D721Med (cell line): ENCODE data around the gene CFAP58.

Experiments
- DNase-seq: peaks from one replicate; pipeline ENCODE4 v3.0.0; 2011; ENCODE audit warnings: low spot score; ENCODE audit not compliant: insufficient read length
- FAIRE-seq: peaks from 2 replicates; lab custom pipeline; 2011; peaks lifted over from hg19 to GRCh38; lab: Jason Lieb, UNC
- TF ChIP-seq, protein P1 (sequence below): IDR thresholded peaks from 2 replicates; pipeline ENCODE4 v1.5.1; 2012; ENCODE audit warnings: mild to moderate bottlenecking, control low read depth; ENCODE audit not compliant: insufficient read depth; ENCODE audit errors: missing control alignments

CFAP58 gene

GRCh38 chr10:104447331-104447730, 93.7 kb downstream of the CFAP58 start:
- no peak for FAIRE-seq
- DNase-seq, result no peak
- TF ChIP-seq, protein P1, sequence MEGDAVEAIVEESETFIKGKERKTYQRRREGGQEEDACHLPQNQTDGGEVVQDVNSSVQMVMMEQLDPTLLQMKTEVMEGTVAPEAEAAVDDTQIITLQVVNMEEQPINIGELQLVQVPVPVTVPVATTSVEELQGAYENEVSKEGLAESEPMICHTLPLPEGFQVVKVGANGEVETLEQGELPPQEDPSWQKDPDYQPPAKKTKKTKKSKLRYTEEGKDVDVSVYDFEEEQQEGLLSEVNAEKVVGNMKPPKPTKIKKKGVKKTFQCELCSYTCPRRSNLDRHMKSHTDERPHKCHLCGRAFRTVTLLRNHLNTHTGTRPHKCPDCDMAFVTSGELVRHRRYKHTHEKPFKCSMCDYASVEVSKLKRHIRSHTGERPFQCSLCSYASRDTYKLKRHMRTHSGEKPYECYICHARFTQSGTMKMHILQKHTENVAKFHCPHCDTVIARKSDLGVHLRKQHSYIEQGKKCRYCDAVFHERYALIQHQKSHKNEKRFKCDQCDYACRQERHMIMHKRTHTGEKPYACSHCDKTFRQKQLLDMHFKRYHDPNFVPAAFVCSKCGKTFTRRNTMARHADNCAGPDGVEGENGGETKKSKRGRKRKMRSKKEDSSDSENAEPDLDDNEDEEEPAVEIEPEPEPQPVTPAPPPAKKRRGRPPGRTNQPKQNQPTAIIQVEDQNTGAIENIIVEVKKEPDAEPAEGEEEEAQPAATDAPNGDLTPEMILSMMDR, result no peak

DNA sequence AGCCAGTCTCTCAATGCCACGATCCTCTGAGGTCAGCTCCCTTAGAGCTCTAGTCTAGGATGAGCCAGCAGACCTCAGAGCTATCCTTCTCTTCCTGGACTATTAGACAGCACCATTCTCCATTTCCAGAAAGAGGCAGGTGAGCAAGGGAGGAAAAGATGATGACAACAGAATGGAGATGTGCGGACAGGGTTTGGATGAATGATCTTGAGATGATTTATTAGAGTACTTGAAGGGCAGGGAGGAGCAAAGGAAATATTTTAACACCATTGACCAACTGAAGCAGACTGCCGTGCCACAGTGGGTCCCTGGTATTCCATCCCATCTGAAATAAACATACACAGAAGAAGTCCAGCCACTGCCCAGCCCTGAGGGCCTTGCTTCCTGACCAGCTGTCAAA, 94.3 kb downstream of the CFAP58 start:
- no peak for DNase-seq
- TF ChIP-seq, protein P1, result no peak
- FAIRE-seq, result no peak

DNA sequence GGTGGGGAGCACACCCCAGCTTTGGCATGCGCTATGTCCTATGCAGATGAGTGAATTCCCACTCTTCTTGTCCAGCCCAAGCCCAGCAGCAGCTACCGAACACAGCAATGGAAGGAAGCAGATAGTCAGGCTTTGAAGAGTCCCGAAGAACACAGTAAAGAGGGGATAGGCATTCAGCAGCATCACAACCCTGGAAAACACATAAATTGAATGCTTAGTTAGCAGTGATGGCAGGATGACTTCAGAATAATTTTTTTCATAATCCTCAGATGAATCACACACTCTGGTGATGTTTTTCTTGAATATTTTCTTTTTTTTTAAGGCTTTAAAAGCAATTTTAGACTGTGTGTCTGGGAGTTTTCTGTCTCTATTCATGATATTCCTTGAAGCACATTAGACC, 95.8 kb downstream of the CFAP58 start:
- FAIRE-seq (no peak), DNase-seq (no peak)
- TF ChIP-seq, protein P1, result no peak

DNA sequence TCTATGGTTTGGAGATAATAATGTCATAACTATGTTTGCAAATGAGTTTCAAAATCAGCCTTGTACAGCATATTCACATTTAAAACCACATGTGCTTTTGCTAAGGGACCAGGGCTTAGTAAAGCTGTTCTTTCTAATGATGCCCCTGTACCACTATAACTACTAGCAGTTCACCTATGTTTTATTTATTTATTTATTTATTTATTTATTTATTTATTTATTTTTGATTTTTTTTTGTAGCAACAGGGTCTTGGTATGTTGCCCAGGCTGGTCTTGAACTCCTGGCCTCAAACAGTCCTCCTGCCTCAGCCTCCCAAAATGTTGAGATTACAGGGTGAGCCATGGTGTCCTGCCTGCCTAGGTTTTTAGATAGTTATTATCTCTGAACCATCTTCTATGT, 96.9 kb downstream of the CFAP58 start:
- DNase-seq (no peak), FAIRE-seq (no peak)
- TF ChIP-seq, protein P1, result no peak

DNA sequence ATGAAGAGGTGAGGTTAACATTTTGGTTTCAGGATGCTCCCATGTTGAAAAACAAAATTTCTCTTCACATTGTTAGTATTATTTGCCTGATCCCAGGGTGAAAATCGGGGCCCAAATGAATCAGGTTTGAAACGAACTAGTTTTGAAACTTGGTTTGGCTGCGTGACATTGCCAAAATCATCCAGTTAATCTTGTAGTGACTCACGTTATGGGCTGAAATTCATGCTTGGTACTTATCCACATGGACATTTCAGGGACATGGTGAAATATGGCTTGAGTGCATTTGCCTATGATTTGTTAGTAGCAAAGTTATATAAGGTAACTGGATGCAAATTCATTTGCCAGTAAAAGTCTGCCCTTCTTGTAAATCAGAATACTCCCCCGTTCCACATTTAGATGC, 97.3 kb downstream of the CFAP58 start:
- TF ChIP-seq, protein P1, result no peak
- no peak for FAIRE-seq
- DNase-seq, result no peak

DNA sequence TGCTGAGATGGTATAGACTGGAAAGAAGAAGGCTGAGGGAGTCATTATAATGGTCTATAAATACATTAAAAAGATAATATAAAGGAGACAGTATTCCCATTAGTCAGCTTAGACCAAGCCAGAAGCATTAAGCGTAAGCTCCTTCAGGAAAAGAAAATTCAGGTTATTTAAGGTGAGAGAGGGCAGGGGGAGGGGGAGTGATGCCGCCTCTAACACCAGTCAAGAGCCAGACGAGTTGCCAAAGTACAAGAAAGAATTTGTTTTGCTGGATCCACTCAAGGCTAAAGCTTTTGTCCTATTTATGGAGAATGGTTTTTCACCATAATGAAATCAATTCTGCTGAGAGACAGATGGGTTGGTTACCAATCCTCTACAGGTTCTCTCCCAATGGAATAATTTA, 99.3 kb downstream of the CFAP58 start:
- DNase-seq (no peak), FAIRE-seq (no peak)
- TF ChIP-seq, protein P1, result no peak

- DNase-seq, result no peak
- TF ChIP-seq, protein P1, result no peak
- no peak for FAIRE-seq
Observed at GRCh38 chr10:104456802-104457542, 103.3 kb downstream of the CFAP58 start.
